Neural progenitor cell (in vitro differentiated cells): ENCODE measurements around the gene FJX1.

Experiments used
- CTCF ChIP-seq: fragments of 200-600 bp; sonication (generic); IDR thresholded peaks from 2 replicates; pipeline ENCODE4 v1.5.1; 2017; ENCODE audit warnings: antibody characterized with exemption, mild to moderate bottlenecking
- EZH2 ChIP-seq: fragments of 200-600 bp; sonication (generic); IDR thresholded peaks from 2 replicates; pipeline ENCODE4 v1.6.1; 2017; ENCODE audit warnings: antibody characterized with exemption, mild to moderate bottlenecking, moderate library complexity

GRCh38 chr11:35639591-35640179 is 21.4 kb downstream of the FJX1 start:
- TF ChIP-seq CTCF, result no peak
- no peak for TF ChIP-seq EZH2
